Duodenal mucosa (tissue), 2 donors: ENCODE results near the gene TMEM131.
A peak's percentile ranks its signal among the peaks of the same experiment; 100 is the strongest.
"Not testable (repeated sequence)": the region's sequence is repeated elsewhere in the genome, so short reads cannot be mapped to it uniquely, and the experiment has no call there.

Experiments used
- H3K27ac ChIP-seq: one replicate; pipeline ENCODE4 v1.7.0; 2013; ENCODE audit warnings: low read depth, low read length
- H3K27me3 ChIP-seq, 2 donors: one replicate each; pipeline ENCODE4 v1.7.0; 2013; ENCODE audit warnings: low read length in 2 of 2, control low read depth in 1 of 2; ENCODE audit not compliant: insufficient read depth in 2 of 2, control insufficient read depth in 1 of 2
- H3K36me3 ChIP-seq, 2 donors: one replicate each; pipeline ENCODE4 v1.7.0; 2013; ENCODE audit warnings: low read length in 2 of 2, control low read depth in 1 of 2; ENCODE audit not compliant: insufficient read depth in 2 of 2, control insufficient read depth in 1 of 2
- H3K4me1 ChIP-seq, 2 donors: one replicate each; pipeline ENCODE4 v1.7.0; 2013; ENCODE audit warnings: low read length in 2 of 2, control low read depth in 1 of 2; ENCODE audit not compliant: insufficient read depth in 2 of 2, control insufficient read depth in 1 of 2
- H3K4me3 ChIP-seq, 2 donors: one replicate each; pipeline ENCODE4 v1.7.0; 2013; ENCODE audit warnings: low read length in 2 of 2, low read depth in 1 of 2
- H3K9ac ChIP-seq, 2 donors: one replicate each; pipeline ENCODE4 v1.7.0; 2013; ENCODE audit warnings: low read length in 2 of 2, low read depth in 1 of 2
- H3K9me3 ChIP-seq, 2 donors: one replicate each; pipeline ENCODE4 v1.7.0; 2013; ENCODE audit warnings: low read length in 2 of 2, control low read depth in 1 of 2; ENCODE audit not compliant: control insufficient read depth in 1 of 2

The TMEM131 gene

GRCh38 chr2:97871096-97871780, 124.5 kb downstream of the TMEM131 start:
- Histone ChIP-seq H3K9ac (no peak overlapping the region), H3K4me1 (peaks cover 26% of the 10 kb centered on the region in 2 donors), H3K4me3 (no peak overlapping the region), H3K27me3 (no peaks in the 10 kb centered on the region), H3K27ac (no peak overlapping the region), H3K36me3 (no peaks in the 10 kb centered on the region), H3K9me3 (no peaks in the 10 kb centered on the region)

- Histone ChIP-seq H3K27me3 (no peaks in the 10 kb centered on the region), H3K9ac (no peak overlapping the region), H3K4me1 (peaks cover 26% of the 10 kb centered on the region in 2 donors), H3K9me3 (no peaks in the 10 kb centered on the region), H3K27ac (no peak overlapping the region), H3K4me3 (peak overlapping the region in 1 of 2 donors; percentile 6), H3K36me3 (no peaks in the 10 kb centered on the region)
Observed at GRCh38 chr2:97870396-97870843, 125.3 kb downstream of the TMEM131 start.

DNA sequence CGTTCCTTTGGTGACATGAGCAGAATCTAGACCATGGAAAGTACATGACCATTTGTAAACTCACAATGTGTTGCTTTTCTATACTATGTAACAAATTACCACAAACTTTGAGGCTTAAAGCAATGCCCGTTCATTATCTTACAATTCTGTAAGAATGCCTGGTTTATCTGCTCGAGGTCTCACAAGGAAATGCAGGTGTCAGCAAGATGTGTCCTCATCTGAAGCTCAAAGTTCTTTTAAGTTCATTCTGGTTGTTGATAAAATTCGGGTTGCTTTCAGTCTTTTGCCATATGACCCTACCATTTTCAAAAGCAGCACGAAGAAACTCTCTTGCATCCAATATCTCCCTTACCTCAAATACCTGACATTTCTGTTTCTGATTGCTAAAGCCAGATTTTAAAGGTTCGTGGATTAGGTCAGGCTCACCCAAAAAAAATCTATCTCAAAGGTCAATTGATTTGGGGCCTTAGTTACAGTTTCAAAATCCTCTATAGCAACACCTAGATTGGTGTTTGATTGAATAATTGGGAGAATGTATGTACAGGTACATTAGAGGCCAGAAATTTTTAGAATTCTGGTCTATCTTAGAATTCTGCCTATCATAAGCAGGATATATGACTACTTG, 125.9 kb downstream of the TMEM131 start:
- no peaks in the 10 kb centered on the region for H3K27me3 ChIP-seq
- H3K9ac ChIP-seq: no peak overlapping the region
- H3K4me1 ChIP-seq: peaks cover 26% of the 10 kb centered on the region in 2 donors
- H3K27ac ChIP-seq: no peak overlapping the region
- H3K9me3 ChIP-seq: no peaks in the 10 kb centered on the region
- H3K36me3 ChIP-seq: peaks cover 0 to 3% of the 10 kb centered on the region in 2 donors
- no peak overlapping the region for H3K4me3 ChIP-seq

GRCh38 chr2:97868986-97869721, 126.6 kb downstream of the TMEM131 start:
- Histone ChIP-seq H3K9ac (no peak overlapping the region), H3K27me3 (no peaks in the 10 kb centered on the region), H3K36me3 (peaks cover 0 to 3% of the 10 kb centered on the region in 2 donors), H3K9me3 (no peaks in the 10 kb centered on the region), H3K4me3 (no peak overlapping the region), H3K4me1 (peaks cover 26% of the 10 kb centered on the region in 2 donors), H3K27ac (no peak overlapping the region)

- Histone ChIP-seq H3K27ac (no peak overlapping the region), H3K9me3 (no peaks in the 10 kb centered on the region), H3K36me3 (peaks cover 11 to 14% of the 10 kb centered on the region in 2 donors), H3K4me1 (peaks cover 4 to 6% of the 10 kb centered on the region in 2 donors), H3K9ac (no peak overlapping the region), H3K4me3 (no peak overlapping the region), H3K27me3 (no peaks in the 10 kb centered on the region)
Observed at GRCh38 chr2:97863829-97864228, 131.9 kb downstream of the TMEM131 start.

GRCh38 chr2:97861177-97861576, 134.6 kb downstream of the TMEM131 start:
- no peak overlapping the region for H3K9ac ChIP-seq
- peaks cover 15 to 22% of the 10 kb centered on the region in 2 donors for H3K36me3 ChIP-seq
- no peaks in the 10 kb centered on the region for H3K9me3 ChIP-seq
- no peak overlapping the region for H3K4me3 ChIP-seq
- no peaks in the 10 kb centered on the region for H3K27me3 ChIP-seq
- no peaks in the 10 kb centered on the region for H3K4me1 ChIP-seq
- H3K27ac ChIP-seq: no peak overlapping the region

DNA sequence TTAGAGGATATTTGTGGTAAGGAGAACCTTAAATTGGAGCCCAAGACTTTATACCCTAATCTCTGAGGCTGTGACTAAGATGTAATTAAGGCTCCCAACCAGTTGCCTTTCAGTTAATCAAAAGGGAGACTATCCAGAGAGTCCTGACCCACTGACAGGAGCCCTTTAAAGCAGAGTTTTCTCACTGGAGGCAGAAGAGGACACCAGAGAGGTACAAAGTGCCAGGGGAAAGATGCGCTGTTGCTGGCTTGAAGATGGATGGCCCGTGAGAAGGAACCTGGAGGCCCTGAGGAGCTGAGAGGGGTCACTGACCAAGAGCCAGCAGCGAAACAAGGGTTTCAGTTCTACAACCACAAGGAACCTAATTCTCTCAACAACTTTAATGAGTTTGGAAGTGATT, 137.3 kb downstream of the TMEM131 start:
- Histone ChIP-seq H3K27ac (no peak overlapping the region), H3K9ac (no peak overlapping the region), H3K4me3 (no peak overlapping the region), H3K27me3 (no peaks in the 10 kb centered on the region), H3K36me3 (peaks cover 11 to 22% of the 10 kb centered on the region in 2 donors), H3K9me3 (no peaks in the 10 kb centered on the region), H3K4me1 (no peaks in the 10 kb centered on the region)

GRCh38 chr2:97857553-97857952, 138.2 kb downstream of the TMEM131 start:
- H3K9me3 ChIP-seq: no peaks in the 10 kb centered on the region
- peaks cover 0 to 4% of the 10 kb centered on the region in 2 donors for H3K4me1 ChIP-seq
- no peak overlapping the region for H3K4me3 ChIP-seq
- no peaks in the 10 kb centered on the region for H3K27me3 ChIP-seq
- no peak overlapping the region for H3K9ac ChIP-seq
- peaks cover 11 to 22% of the 10 kb centered on the region in 2 donors for H3K36me3 ChIP-seq
- H3K27ac ChIP-seq: no peak overlapping the region

DNA sequence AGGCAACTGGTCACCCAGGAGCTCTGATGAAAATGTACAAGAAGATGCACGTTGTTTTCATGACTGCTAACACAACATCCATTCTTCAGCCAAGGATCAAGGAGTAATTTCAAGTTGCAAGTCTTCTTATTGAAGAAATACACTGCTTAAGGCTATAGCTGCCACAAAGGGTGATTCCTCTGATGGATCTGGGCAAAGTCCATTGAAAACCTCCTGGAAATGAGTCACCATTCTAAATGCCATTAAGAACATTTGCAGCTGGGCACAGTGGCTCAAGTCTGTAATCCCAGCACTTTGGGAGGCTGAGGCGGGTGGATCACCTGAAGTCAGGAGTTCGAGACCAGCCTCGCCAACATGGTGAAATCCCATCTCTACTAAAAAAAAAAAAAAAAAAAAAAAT, 142.7 kb downstream of the TMEM131 start:
- not testable (repeated sequence) for H3K27me3 ChIP-seq, H3K9me3 ChIP-seq, H3K4me3 ChIP-seq, H3K9ac ChIP-seq, H3K4me1 ChIP-seq, H3K27ac ChIP-seq, H3K36me3 ChIP-seq

DNA sequence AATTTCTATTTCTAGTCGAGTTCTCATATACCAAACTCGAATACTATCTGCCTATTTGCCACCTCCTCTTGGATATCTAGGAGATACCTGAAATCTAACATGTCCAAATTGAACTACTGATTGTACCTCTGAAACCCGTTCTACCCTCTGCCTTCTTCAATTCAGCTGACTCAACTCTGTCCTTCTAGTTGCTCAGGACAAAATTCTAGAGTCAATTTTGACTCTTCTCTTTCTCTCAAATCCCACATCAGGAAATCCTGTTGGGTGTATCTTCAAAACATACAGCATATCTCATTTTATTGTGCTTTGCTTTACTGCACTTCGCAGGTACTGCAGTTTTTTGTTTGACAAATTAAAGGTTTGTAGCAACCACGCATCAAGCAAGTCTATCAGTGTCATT, 144.6 kb downstream of the TMEM131 start:
- Histone ChIP-seq H3K27ac (no peak overlapping the region), H3K4me1 (peaks cover 0 to 4% of the 10 kb centered on the region in 2 donors), H3K36me3 (no peaks in the 10 kb centered on the region), H3K9ac (no peak overlapping the region), H3K9me3 (no peaks in the 10 kb centered on the region), H3K4me3 (no peak overlapping the region), H3K27me3 (no peaks in the 10 kb centered on the region)
